Measurements from ENCODE around the gene CLOCK.

The CLOCK gene

GRCh38 chr4:55512077-55512476 is 34.6 kb downstream of the CLOCK start:
- Histone ChIP-seq H3K4me3 (no peak overlapping the region), H3K27ac (no peak overlapping the region)
- TF ChIP-seq CTCF (IDR thresholded peaks at IDR 0.05), result no peak
- no peak for DNase-seq (ENCODE audit: low spot score)

- Histone ChIP-seq H3K27ac (no peak overlapping the region), H3K4me3 (no peak overlapping the region)
- no peak for TF ChIP-seq CTCF (IDR thresholded peaks at IDR 0.05)
- DNase-seq (ENCODE audit: low spot score), result no peak
Measured at GRCh38 chr4:55510685-55511084, 36.0 kb downstream of the CLOCK start.

GRCh38 chr4:55509266-55509665 is 37.4 kb downstream of the CLOCK start:
- no peak overlapping the region for H3K27ac ChIP-seq
- no peak overlapping the region for H3K4me3 ChIP-seq
- TF ChIP-seq CTCF (IDR thresholded peaks at IDR 0.05), result no peak
- DNase-seq (ENCODE audit: low spot score), result no peak

GRCh38 chr4:55507612-55508011 is 39.1 kb downstream of the CLOCK start:
- no peak for DNase-seq (ENCODE audit: low spot score)
- TF ChIP-seq CTCF (IDR thresholded peaks at IDR 0.05), result no peak
- Histone ChIP-seq H3K27ac (no peak overlapping the region), H3K4me3 (no peak overlapping the region)

GRCh38 chr4:55503169-55503568 is 43.5 kb downstream of the CLOCK start:
- no peak overlapping the region for H3K4me3 ChIP-seq

GRCh38 chr4:55500072-55500471 is 46.6 kb downstream of the CLOCK start:
- Histone ChIP-seq H3K4me3 (no peak overlapping the region), H3K27ac (no peak overlapping the region)
- TF ChIP-seq CTCF (IDR thresholded peaks at IDR 0.05), result no peak
- no peak for DNase-seq (ENCODE audit: low spot score)

More at GRCh38 chr4:55503169-55503568, 43.5 kb downstream of the CLOCK start:
- no peak for DNase-seq (ENCODE audit: low spot score)
- no peak for TF ChIP-seq CTCF (IDR thresholded peaks at IDR 0.05)
- H3K27ac ChIP-seq, result no peak overlapping the region

- no peak overlapping the region for H3K4me3 ChIP-seq
- no peak overlapping the region for H3K27ac ChIP-seq
- no peak for DNase-seq (ENCODE audit: low spot score)
- no peak for TF ChIP-seq CTCF (IDR thresholded peaks at IDR 0.05)
Measured at GRCh38 chr4:55499495-55499894, 47.2 kb downstream of the CLOCK start.
